ENCODE data around the gene TBCEL. TPM values are rescaled to one million over a fixed set of nuclear protein-coding genes. Genes with fewer than 3 reads are reported as not detected.

The TBCEL gene
- total RNA-seq, 2 donors from 2014 or later, result 17.7 to 24.6 TPM

- no peak overlapping the region for H3K4me3 ChIP-seq
- TF ChIP-seq, protein P1, sequence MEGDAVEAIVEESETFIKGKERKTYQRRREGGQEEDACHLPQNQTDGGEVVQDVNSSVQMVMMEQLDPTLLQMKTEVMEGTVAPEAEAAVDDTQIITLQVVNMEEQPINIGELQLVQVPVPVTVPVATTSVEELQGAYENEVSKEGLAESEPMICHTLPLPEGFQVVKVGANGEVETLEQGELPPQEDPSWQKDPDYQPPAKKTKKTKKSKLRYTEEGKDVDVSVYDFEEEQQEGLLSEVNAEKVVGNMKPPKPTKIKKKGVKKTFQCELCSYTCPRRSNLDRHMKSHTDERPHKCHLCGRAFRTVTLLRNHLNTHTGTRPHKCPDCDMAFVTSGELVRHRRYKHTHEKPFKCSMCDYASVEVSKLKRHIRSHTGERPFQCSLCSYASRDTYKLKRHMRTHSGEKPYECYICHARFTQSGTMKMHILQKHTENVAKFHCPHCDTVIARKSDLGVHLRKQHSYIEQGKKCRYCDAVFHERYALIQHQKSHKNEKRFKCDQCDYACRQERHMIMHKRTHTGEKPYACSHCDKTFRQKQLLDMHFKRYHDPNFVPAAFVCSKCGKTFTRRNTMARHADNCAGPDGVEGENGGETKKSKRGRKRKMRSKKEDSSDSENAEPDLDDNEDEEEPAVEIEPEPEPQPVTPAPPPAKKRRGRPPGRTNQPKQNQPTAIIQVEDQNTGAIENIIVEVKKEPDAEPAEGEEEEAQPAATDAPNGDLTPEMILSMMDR (IDR thresholded peaks at IDR 0.05), result no peak
- no peaks in the 10 kb centered on the region for H3K27me3 ChIP-seq (replicated peaks; ENCODE audit: insufficient read depth)
- no peak for ATAC-seq (ENCODE audit: insufficient number of reproducible peaks, low FRiP score, low read depth)
- no peaks in the 10 kb centered on the region for H3K9me3 ChIP-seq
- peaks cover 6% of the 10 kb centered on the region for H3K36me3 ChIP-seq
- H3K4me1 ChIP-seq (ENCODE audit: control insufficient read depth in 1 of 2, low read depth in 2 of 2), result no peaks in the 10 kb centered on the region
- H3K27ac ChIP-seq, result no peak overlapping the region
- no peak for DNase-seq (ENCODE audit: low spot score)
Measured at GRCh38 chr11:121081321-121081720, 57.4 kb downstream of the TBCEL start.

- H3K27ac ChIP-seq, result no peak overlapping the region
- no peak overlapping the region for H3K4me3 ChIP-seq
- H3K4me1 ChIP-seq (ENCODE audit: control insufficient read depth in 1 of 2, low read depth in 2 of 2), result no peaks in the 10 kb centered on the region
- no peaks in the 10 kb centered on the region for H3K27me3 ChIP-seq (replicated peaks; ENCODE audit: insufficient read depth)
- H3K9me3 ChIP-seq, result no peaks in the 10 kb centered on the region
- TF ChIP-seq, protein P1 (IDR thresholded peaks at IDR 0.05), result no peak
- no peak for DNase-seq (ENCODE audit: low spot score)
- H3K36me3 ChIP-seq, result peaks cover 6% of the 10 kb centered on the region
- ATAC-seq (ENCODE audit: insufficient number of reproducible peaks, low FRiP score, low read depth), result no peak
Measured at GRCh38 chr11:121082219-121082618, 58.3 kb downstream of the TBCEL start.

DNA sequence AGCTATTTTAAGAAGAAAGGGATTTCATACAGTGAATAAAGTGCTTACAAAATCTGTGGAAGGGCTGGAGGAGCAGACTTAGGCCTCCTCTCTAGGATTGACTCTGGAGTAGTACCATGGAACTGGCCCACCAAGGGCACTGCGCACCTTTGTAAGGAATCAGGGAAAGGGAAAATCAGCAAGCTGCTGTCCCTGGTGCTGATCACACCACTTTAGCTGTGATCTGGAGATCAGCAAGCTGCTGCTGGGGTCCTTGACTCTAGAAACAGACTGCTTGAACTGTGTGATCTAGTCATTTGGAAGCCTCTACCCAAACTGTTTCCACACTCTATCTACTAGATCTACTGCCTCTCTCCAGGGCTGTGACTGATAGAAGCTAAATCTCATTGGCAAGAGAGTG lies 58.8 kb downstream of the TBCEL start:
- no peaks in the 10 kb centered on the region for H3K9me3 ChIP-seq
- no peak for ATAC-seq (ENCODE audit: insufficient number of reproducible peaks, low FRiP score, low read depth)
- peaks cover 6% of the 10 kb centered on the region for H3K36me3 ChIP-seq
- H3K27ac ChIP-seq, result no peak overlapping the region
- no peak for DNase-seq (ENCODE audit: low spot score)
- H3K27me3 ChIP-seq (replicated peaks; ENCODE audit: insufficient read depth), result no peaks in the 10 kb centered on the region
- H3K4me1 ChIP-seq (ENCODE audit: control insufficient read depth in 1 of 2, low read depth in 2 of 2), result no peaks in the 10 kb centered on the region
- TF ChIP-seq, protein P1 (IDR thresholded peaks at IDR 0.05), result no peak
- H3K4me3 ChIP-seq, result no peak overlapping the region

GRCh38 chr11:121086866-121087265 lies 63.0 kb downstream of the TBCEL start:
- no peak overlapping the region for H3K4me3 ChIP-seq
- no peaks in the 10 kb centered on the region for H3K9me3 ChIP-seq
- TF ChIP-seq, protein P1 (IDR thresholded peaks at IDR 0.05), result no peak
- H3K27me3 ChIP-seq (replicated peaks; ENCODE audit: insufficient read depth), result no peaks in the 10 kb centered on the region
- DNase-seq (ENCODE audit: low spot score) (no peak), ATAC-seq (ENCODE audit: insufficient number of reproducible peaks, low FRiP score, low read depth) (no peak)
- H3K4me1 ChIP-seq (ENCODE audit: control insufficient read depth in 1 of 2, low read depth in 2 of 2), result no peaks in the 10 kb centered on the region
- no peaks in the 10 kb centered on the region for H3K36me3 ChIP-seq
- no peak overlapping the region for H3K27ac ChIP-seq

GRCh38 chr11:121089566-121089965 lies 65.7 kb downstream of the TBCEL start:
- ATAC-seq (ENCODE audit: insufficient number of reproducible peaks, low FRiP score, low read depth), result no peak
- Histone ChIP-seq H3K27ac (no peak overlapping the region), H3K27me3 (replicated peaks; ENCODE audit: insufficient read depth) (no peaks in the 10 kb centered on the region), H3K4me1 (ENCODE audit: control insufficient read depth in 1 of 2, low read depth in 2 of 2) (no peaks in the 10 kb centered on the region), H3K4me3 (no peak overlapping the region), H3K36me3 (no peaks in the 10 kb centered on the region), H3K9me3 (no peaks in the 10 kb centered on the region)
- no peak for DNase-seq (ENCODE audit: low spot score)
- TF ChIP-seq, protein P1 (IDR thresholded peaks at IDR 0.05), result no peak
